Loucy (cell line): ENCODE data around the gene CCDC92.

Source experiments
- EZH2phosphoT487 ChIP-seq: fragments of 200-600 bp; IDR thresholded peaks from 2 replicates; pipeline ENCODE4 v1.6.1; 2018; ENCODE audit warnings: antibody characterized with exemption, mild to moderate bottlenecking, moderate library complexity, borderline replicate concordance
- TF ChIP-seq, protein P1 (sequence below): fragments of 200-600 bp; sonication (generic); conservative IDR thresholded peaks from 2 replicates; pipeline ENCODE4 v1.5.1; 2014; ENCODE audit warnings: mild to moderate bottlenecking, antibody characterized with exemption, low read length

DNA sequence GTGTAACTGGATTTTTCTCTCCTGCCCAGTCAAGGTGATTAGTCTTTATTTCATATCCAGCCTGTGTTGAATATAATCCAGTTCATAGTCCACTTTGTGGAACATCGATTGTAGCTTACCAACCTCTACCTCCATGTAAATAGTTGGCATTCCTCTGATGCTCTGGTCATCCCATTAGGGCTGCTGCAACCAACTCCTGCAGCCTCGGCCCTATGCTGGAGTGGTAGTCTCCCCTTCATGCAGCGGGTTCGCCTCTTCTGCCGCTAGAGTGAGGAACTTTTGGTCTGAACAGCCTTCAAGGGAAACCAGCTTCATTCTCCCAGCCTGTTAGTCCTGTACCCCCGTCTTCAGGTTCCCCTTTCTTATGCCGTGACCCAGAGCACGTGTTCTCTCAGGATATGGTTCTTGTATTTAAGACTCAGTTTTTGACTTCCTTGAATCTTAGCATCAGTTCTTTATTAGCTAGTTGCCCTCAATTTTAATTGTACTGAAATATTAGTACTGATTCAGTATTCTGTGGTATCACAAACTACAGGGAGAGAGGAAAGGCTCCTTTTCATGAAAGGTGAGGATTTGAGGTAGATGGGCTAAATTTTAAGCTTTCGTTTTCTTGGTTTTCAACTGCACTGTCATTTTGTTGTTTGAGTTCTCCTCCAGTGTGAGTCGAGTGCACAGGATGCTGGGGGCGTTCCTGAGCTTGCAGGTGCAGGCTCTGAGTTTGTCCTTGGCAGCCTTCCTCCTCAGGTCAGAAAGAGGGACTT is 33.6 kb upstream of the CCDC92 start:
- TF ChIP-seq, protein P1, sequence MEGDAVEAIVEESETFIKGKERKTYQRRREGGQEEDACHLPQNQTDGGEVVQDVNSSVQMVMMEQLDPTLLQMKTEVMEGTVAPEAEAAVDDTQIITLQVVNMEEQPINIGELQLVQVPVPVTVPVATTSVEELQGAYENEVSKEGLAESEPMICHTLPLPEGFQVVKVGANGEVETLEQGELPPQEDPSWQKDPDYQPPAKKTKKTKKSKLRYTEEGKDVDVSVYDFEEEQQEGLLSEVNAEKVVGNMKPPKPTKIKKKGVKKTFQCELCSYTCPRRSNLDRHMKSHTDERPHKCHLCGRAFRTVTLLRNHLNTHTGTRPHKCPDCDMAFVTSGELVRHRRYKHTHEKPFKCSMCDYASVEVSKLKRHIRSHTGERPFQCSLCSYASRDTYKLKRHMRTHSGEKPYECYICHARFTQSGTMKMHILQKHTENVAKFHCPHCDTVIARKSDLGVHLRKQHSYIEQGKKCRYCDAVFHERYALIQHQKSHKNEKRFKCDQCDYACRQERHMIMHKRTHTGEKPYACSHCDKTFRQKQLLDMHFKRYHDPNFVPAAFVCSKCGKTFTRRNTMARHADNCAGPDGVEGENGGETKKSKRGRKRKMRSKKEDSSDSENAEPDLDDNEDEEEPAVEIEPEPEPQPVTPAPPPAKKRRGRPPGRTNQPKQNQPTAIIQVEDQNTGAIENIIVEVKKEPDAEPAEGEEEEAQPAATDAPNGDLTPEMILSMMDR = no peak
- no peak for TF ChIP-seq EZH2phosphoT487
